GM12878 (cell line): ENCODE data around the gene PLEKHF1. TPM values are rescaled to one million over a fixed set of nuclear protein-coding genes. Genes with fewer than 3 reads are reported as not detected.

Experiments
- ATAC-seq: fragments of 200-7000 bp; cut with Tn5 transposase; 3 replicates; pipeline ENCODE4 v1.9.1; 2020; ENCODE audit warnings: mild to moderate bottlenecking, moderate library complexity
- BruUV-seq: library from RNA; stranded (reverse); fragments of 400-500 nt; replicated peaks from 2 replicates; lab custom pipeline; 2021; lab: Mats Ljungman, UMichigan
- CTCF ChIA-PET: fragments of 300-600 bp; sonication (Branson Sonifier 250); formaldehyde crosslinking; extraction: SDS; loops from one replicate; lab custom pipeline; 2021; ENCODE audit warnings: inconsistent platforms; lab: Yijun Ruan, JAX
- POLR2A ChIA-PET: fragments of 350-600 bp; formaldehyde crosslinking; extraction: SDS; loops from one replicate; lab custom pipeline; 2021; ENCODE audit warnings: inconsistent platforms; lab: Charles Lee
- RAD21 ChIA-PET: fragments of 300-600 bp; sonication (Branson Sonifier 250); formaldehyde crosslinking; loops from one replicate; lab custom pipeline; 2023; ENCODE audit warnings: antibody characterized with exemption; ENCODE audit not compliant: unreplicated experiment; lab: Charles Lee
- SMC1A ChIA-PET: fragments of 300-600 bp; sonication (Branson Sonifier 250); formaldehyde crosslinking; loops from one replicate; lab custom pipeline; 2023; ENCODE audit not compliant: unreplicated experiment, uncharacterized antibody; lab: Charles Lee
- DNase-seq: peaks from one replicate; pipeline ENCODE4 v3.0.0-alpha.2; 2011; ENCODE audit warnings: low read depth, low spot score
- FAIRE-seq: peaks from 3 replicates; lab custom pipeline; 2011; peaks lifted over from hg19 to GRCh38; lab: Jason Lieb, UNC
- H2AFZ ChIP-seq: 2 replicates; pipeline ENCODE4 v1.6.0; 2011; ENCODE audit warnings: low read depth, low read length, control low read depth; ENCODE audit not compliant: control insufficient read depth
- H3K27ac ChIP-seq: 2 replicates; pipeline ENCODE4 v1.5.1; 2011; ENCODE audit warnings: control low read depth; ENCODE audit not compliant: control insufficient read depth, insufficient read depth
- H3K27me3 ChIP-seq, 2 experiments: replicated peaks in 1 of 2; 2 replicates each; pipeline versions ENCODE4 v1.6.0 to v1.6.1; 2011; ENCODE audit warnings: low read length in 1 of 2; ENCODE audit not compliant: control insufficient read depth in 2 of 2, insufficient read depth in 2 of 2
- H3K36me3 ChIP-seq, 2 experiments: 2 replicates each; pipeline ENCODE4 v1.5.1; 2011; ENCODE audit warnings: low read length in 1 of 2; ENCODE audit not compliant: control insufficient read depth in 2 of 2, insufficient read depth in 2 of 2
- H3K4me1 ChIP-seq: 2 replicates; pipeline ENCODE4 v1.6.1; 2011; ENCODE audit warnings: mild to moderate bottlenecking, low read length, moderate library complexity, mixed read lengths; ENCODE audit not compliant: control insufficient read depth, insufficient read depth
- H3K4me2 ChIP-seq: 2 replicates; pipeline ENCODE4 v1.6.0; 2011; ENCODE audit warnings: control low read depth; ENCODE audit not compliant: control insufficient read depth, insufficient read depth
- H3K4me3 ChIP-seq: fragments of 200-600 bp; sonication (generic); 2 replicates; pipeline ENCODE4 v1.5.1; 2016
- H3K79me2 ChIP-seq: 2 replicates; pipeline ENCODE4 v1.6.0; 2011; ENCODE audit warnings: low read length; ENCODE audit not compliant: control insufficient read depth, insufficient read depth
- H3K9ac ChIP-seq: 2 replicates; pipeline ENCODE4 v1.8.0; 2011; ENCODE audit warnings: low read length, control low read depth, mixed read lengths; ENCODE audit not compliant: control insufficient read depth, insufficient read depth
- H3K9me3 ChIP-seq: replicated peaks from 3 replicates; pipeline ENCODE4 v1.5.1; 2011; ENCODE audit warnings: mild to moderate bottlenecking, low read length; ENCODE audit not compliant: control insufficient read depth, insufficient read depth
- H4K20me1 ChIP-seq: 2 replicates; pipeline ENCODE4 v1.6.0; 2011; ENCODE audit not compliant: control insufficient read depth, insufficient read depth
- BCLAF1 ChIP-seq: fragments of 450-650 bp; IDR thresholded peaks from 2 replicates; pipeline ENCODE4 v1.6.1; 2017; ENCODE audit warnings: antibody characterized with exemption, mild to moderate bottlenecking, moderate library complexity
- CBX3 ChIP-seq: fragments of 200-600 bp; sonication (generic); IDR thresholded peaks from 2 replicates; pipeline ENCODE4 v1.6.1; 2016; ENCODE audit warnings: low read depth, borderline replicate concordance
- CHD1 ChIP-seq: IDR thresholded peaks from 2 replicates; pipeline ENCODE4 v1.6.1; 2012; ENCODE audit warnings: low read depth, low read length, improper control_type of control experiment
- KLF5 ChIP-seq: fragments of 450-650 bp; IDR thresholded peaks from 2 replicates; pipeline ENCODE4 v1.6.1; 2014; ENCODE audit warnings: mild to moderate bottlenecking; ENCODE audit not compliant: partially characterized antibody
- MXI1 ChIP-seq: fragments of 150-350 bp; IDR thresholded peaks from 2 replicates; pipeline ENCODE4 v1.6.1; 2011; ENCODE audit warnings: low read depth, mild to moderate bottlenecking, inconsistent platforms, low read length, improper control_type of control experiment
- NR2C2 ChIP-seq: IDR thresholded peaks from 2 replicates; pipeline ENCODE4 v1.6.1; 2011; ENCODE audit warnings: borderline replicate concordance, low read depth; ENCODE audit not compliant: control insufficient read depth, insufficient read length
- POLR2AphosphoS2 ChIP-seq: IDR thresholded peaks from 2 replicates; pipeline ENCODE4 v1.6.1; 2011; ENCODE audit warnings: low read depth, mild to moderate bottlenecking, low read length, improper control_type of control experiment, moderate library complexity
- RFX5 ChIP-seq: IDR thresholded peaks from 2 replicates; pipeline ENCODE4 v1.6.1; 2011; ENCODE audit warnings: low read depth, low read length, improper control_type of control experiment
- WGBS: methylation state at CpG from one replicate; pipeline ENCODE4 v1.1.6; 2016; ENCODE audit warnings: low lambda C conversion rate; ENCODE audit not compliant: insufficient replicate concordance, insufficient coverage; ENCODE audit errors: missing lambda C conversion rate; 5-methylcytosine and 5-hydroxymethylcytosine counted together
- in situ Hi-C: fragments of 300-500 bp; cut with MboI; formaldehyde crosslinking; loops from 9 replicates; pipeline ENCODE4 v1.14.3; 2018; ENCODE audit warnings: mixed read lengths
- intact Hi-C: fragments of 100-400 bp; cut with micrococcal nuclease; formaldehyde crosslinking; loops from one replicate; pipeline ENCODE4 v1.14.2; 2022; ENCODE audit not compliant: unreplicated experiment
- polyA plus RNA-seq, 11 experiments: library from polyadenylated mRNA; depleted of rRNA in 4 of 11; unstranded in 6 of 11; stranded (reverse) in 5 of 11; fragments of >200 nt; fragmentation: Nextera tagmentation in 4 of 11; fragmentation: Illumina TruSeq in 1 of 11; extraction: Ambion mirVana in 4 of 11; extraction: Trizol in 1 of 11; gene quantifications; 1 replicate in 1 of 11; 2 replicates in 10 of 11; pipeline versions ENCODE4 v1.2.1 to v1.2.3, GENCODE V29; 2011 to 2016; ENCODE audit warnings: inconsistent platforms in 2 of 11, missing spikeins in 2 of 11, low read depth in 1 of 11
- total RNA-seq, 4 experiments: library from RNA; depleted of rRNA in 3 of 4; stranded (reverse); fragments of >200 nt in 3 of 4; fragmentation: Illumina TruSeq in 1 of 4; extraction: Trizol in 1 of 4; gene quantifications; 2 replicates each; pipeline versions ENCODE4 v1.2.1 to v1.2.3, GENCODE V29; 2013 to 2021

The PLEKHF1 gene
- total and polyA plus RNA-seq, 10 of the 15 experiments (the other 5 are each of a cell fraction or from before 2014, with no cell fraction given) = 0.10 to 20.3 (median 15.3) TPM

GRCh38 chr19:29653398-29653797 lies 11.9 kb upstream of the PLEKHF1 start:
- in situ Hi-C loops = no loop called here
- TF ChIP-seq POLR2AphosphoS2 (no peak), NR2C2 (no peak), CBX3 (no peak), MXI1 (no peak), BCLAF1 (no peak), KLF5 (no peak), RFX5 (no peak), CHD1 (no peak)
- TF ChIP-seq, all 136 proteins: peak for 0
- no peak for ATAC-seq
- Histone ChIP-seq H3K4me1 (no peaks in the 10 kb centered on the region), H4K20me1 (no peaks in the 10 kb centered on the region), H3K9ac (no peak overlapping the region), H3K27ac (no peak overlapping the region), H3K4me2 (no peak overlapping the region), H3K27me3 (0 out of 4 replicates have a peak, but pooled peaks cover 0 to 3% of the 10 kb centered on the region in 2 experiments), H3K9me3 (no peaks in the 10 kb centered on the region), H2AFZ (no peak overlapping the region), H3K79me2 (no peaks in the 10 kb centered on the region), H3K36me3 (no peaks in the 10 kb centered on the region), H3K4me3 (no peak overlapping the region)
- WGBS = 51% methylated on average over 5 of the region's 5 CpGs
- no peak for FAIRE-seq
- no TSS peak for BruUV-seq
- ChIA-PET POLR2A (no interaction called here), SMC1A (no interaction called here), RAD21 (no interaction called here), CTCF (no interaction called here)
- DNase-seq = no peak
- intact Hi-C loops = no loop called here
